Measurements from ENCODE around the gene PABPN1L.

DNA sequence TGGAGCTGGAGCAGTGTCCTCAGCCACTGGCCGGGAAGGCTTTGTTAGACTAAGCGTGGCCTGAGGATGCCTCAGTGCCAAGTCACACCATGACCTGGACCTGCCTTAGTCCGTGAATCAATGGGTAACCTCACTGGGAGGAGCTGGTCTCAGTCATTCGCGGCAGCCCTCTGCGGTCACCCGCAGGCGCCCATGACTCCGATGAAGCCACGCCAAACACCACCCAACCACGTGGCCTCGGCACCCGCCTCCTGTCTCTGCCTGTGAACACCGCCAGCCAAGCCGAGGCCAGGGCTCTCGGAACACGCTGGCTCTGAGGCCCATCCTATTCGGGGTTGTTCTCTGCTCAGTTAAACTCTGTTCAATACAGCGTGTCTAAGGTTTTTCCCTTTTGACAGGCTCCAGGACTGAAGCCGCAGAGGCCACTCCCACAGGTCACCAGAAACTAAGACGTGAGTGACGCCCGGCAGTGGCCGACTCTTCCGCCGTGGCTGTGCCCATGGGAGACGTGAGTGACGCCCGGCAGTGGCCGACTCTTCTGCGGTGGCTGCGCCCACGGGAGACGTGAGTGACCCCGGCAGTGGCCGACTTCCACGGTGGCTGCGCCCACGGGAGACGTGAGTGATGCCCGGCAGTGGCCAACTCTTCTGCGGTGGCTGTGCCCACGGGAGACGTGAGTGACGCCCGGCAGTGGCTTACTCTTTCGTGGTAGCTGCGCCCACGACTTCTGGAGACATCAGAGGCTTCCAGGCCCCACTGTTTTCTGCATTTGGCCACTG, 16.8 kb upstream of the PABPN1L start:
- TF ChIP-seq NFRKB (IDR thresholded peaks at IDR 0.05) = no peak
- no peak for TF ChIP-seq ELF4 (IDR thresholded peaks at IDR 0.05)
- no peak for TF ChIP-seq ZNF384 (IDR thresholded peaks at IDR 0.05)
- no peak for TF ChIP-seq SUZ12 (IDR thresholded peaks at IDR 0.05)
- no peak for TF ChIP-seq BHLHE40 (IDR thresholded peaks at IDR 0.05; ENCODE audit: borderline replicate concordance)
